ENCODE data around the gene LMCD1.
"Not testable (repeated sequence)": the region's sequence is repeated elsewhere in the genome, so short reads cannot be mapped to it uniquely, and the experiment has no call there.

Gene LMCD1

GRCh38 chr3:8576436-8576835 lies 74.8 kb downstream of the LMCD1 start:
- TF ChIP-seq CTCF (IDR thresholded peaks at IDR 0.05; ENCODE audit: control insufficient read depth, extremely low read depth, insufficient read depth) = no peak
- no peak overlapping the region for H3K4me3 ChIP-seq (ENCODE audit: low read depth, low read length)
- DNase-seq (ENCODE audit: low read depth) = no peak

GRCh38 chr3:8576841-8577571 lies 75.4 kb downstream of the LMCD1 start:
- H3K4me3 ChIP-seq (ENCODE audit: low read depth, low read length) = no peak overlapping the region
- no peak for DNase-seq (ENCODE audit: low read depth)
- no peak for TF ChIP-seq CTCF (IDR thresholded peaks at IDR 0.05; ENCODE audit: control insufficient read depth, extremely low read depth, insufficient read depth)

DNA sequence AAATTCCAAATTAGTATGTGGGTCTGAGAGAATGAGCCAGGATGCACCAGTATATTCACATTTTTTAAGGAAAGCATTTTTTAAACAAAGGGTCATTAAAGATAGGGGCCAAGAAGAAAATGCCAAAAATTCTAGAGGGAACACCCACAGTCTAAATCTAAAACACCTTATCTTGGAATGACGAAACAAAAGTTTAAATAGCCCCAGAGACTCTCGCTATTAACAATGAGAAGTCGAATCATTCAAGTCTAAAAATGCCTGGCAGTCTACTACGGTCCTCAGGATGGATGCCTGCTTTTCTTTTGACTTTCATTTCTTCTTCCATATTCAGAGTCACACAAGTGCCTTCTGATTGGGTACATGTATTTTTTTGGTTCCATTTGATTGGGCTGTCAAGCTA lies 76.7 kb downstream of the LMCD1 start:
- H3K4me3 ChIP-seq (ENCODE audit: low read depth, low read length) = no peak overlapping the region
- TF ChIP-seq CTCF (IDR thresholded peaks at IDR 0.05; ENCODE audit: control insufficient read depth, extremely low read depth, insufficient read depth) = no peak
- DNase-seq (ENCODE audit: low read depth) = no peak

GRCh38 chr3:8579096-8579495 lies 77.5 kb downstream of the LMCD1 start:
- H3K4me3 ChIP-seq (ENCODE audit: low read depth, low read length) = no peak overlapping the region
- TF ChIP-seq CTCF (IDR thresholded peaks at IDR 0.05; ENCODE audit: control insufficient read depth, extremely low read depth, insufficient read depth) = no peak
- no peak for DNase-seq (ENCODE audit: low read depth)

GRCh38 chr3:8579943-8580342 lies 78.3 kb downstream of the LMCD1 start:
- no peak overlapping the region for H3K4me3 ChIP-seq (ENCODE audit: low read depth, low read length)
- no peak for DNase-seq (ENCODE audit: low read depth)
- TF ChIP-seq CTCF (IDR thresholded peaks at IDR 0.05; ENCODE audit: control insufficient read depth, extremely low read depth, insufficient read depth) = no peak

- DNase-seq (ENCODE audit: low read depth); H3K4me3 ChIP-seq (ENCODE audit: low read depth, low read length): not testable (repeated sequence)
Measured at GRCh38 chr3:8580434-8580833, 78.8 kb downstream of the LMCD1 start.

DNA sequence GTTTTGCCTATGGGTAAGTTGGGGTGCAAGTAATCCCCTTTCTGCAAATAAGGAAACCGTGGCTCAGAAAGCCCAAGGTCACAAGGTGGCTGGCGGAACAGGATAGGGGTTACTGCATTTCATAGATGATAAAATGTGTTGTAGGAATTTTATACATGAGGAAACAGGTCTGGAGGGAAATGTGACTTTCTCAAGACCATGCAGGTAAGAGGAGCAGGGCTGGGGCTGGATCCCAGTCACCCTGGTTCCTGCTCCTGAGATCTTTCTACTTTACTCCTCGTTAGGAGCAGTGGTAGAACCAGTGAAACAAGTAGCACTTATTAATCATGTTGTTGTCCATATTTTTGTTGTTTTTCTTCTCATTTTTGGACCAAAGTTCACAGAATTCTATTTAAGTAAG lies 79.8 kb downstream of the LMCD1 start:
- H3K4me3 ChIP-seq (ENCODE audit: low read depth, low read length) = no peak overlapping the region
- DNase-seq (ENCODE audit: low read depth) = no peak
- TF ChIP-seq CTCF (IDR thresholded peaks at IDR 0.05; ENCODE audit: control insufficient read depth, extremely low read depth, insufficient read depth) = no peak

Measured in LNCaP clone FGC (cell line).